IPS-NIHi7 (cell line): ENCODE data around the gene ABCG2.
"Not testable (repeated sequence)": the region's sequence is repeated elsewhere in the genome, so short reads cannot be mapped to it uniquely, and the experiment has no call there.

Experiments used
- DNase-seq: peaks from one replicate; pipeline ENCODE4 v3.0.0; 2012; ENCODE audit warnings: mixed read lengths; ENCODE audit errors: extremely low spot score

ABCG2 gene

DNA sequence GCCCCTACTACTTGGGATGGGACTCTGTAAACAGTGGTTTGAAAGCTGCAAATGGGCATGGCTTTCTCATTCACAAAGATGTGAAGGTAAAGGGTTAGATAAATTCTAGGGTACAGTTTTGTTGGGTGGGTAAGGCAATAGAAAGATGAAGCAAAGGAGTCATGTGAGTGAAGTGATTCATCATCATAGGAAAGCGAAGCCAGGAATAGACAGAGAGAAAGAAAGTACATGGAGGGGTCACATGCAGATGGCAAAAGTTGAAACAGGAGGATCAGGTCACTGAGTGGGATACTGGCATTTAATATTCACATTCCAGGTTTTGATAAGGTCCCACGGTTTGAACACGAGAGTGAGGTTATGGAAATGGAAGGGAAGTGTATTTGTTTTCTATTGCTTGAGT, 8.2 kb upstream of the ABCG2 start:
- DNase-seq = no peak

DNA sequence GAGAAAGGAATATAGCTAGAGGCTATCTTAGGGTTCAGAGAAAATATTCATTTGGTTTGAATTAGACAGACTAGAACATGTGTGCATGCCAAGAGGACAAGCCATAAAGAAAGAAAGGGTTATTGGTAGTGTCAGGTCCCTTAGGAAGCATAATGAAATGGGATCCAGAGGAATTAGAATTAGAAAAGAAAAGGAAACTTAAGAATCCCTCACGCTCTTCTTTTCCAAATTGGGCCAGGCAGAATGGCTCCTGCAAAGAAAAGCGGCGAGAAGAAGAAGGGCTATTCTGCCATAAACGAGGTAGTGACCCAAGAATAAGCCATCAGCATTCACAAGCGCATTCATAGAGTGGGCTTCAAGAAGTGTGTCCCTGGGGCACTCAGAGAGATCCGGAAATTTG, 4.9 kb upstream of the ABCG2 start:
- DNase-seq = no peak

DNA sequence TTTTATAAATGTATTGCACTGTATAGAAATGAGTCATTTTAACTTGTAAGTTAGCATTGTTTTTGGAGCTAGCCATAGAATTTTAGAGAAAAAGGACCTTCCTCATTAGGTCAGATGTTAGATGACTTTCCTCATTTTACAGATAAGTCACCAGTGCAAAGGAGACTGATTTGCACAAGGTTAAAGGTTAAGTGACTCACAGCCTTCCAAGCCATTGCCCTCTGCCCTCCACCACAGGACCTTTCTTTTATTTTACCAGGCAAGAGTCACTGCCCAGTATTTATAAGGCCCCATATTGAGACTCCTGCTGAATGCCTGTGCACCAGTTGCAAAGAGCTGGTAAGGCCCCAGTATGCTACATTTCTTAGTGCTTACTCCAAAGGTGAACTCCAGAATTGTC, 4.2 kb upstream of the ABCG2 start:
- no peak for DNase-seq

DNA sequence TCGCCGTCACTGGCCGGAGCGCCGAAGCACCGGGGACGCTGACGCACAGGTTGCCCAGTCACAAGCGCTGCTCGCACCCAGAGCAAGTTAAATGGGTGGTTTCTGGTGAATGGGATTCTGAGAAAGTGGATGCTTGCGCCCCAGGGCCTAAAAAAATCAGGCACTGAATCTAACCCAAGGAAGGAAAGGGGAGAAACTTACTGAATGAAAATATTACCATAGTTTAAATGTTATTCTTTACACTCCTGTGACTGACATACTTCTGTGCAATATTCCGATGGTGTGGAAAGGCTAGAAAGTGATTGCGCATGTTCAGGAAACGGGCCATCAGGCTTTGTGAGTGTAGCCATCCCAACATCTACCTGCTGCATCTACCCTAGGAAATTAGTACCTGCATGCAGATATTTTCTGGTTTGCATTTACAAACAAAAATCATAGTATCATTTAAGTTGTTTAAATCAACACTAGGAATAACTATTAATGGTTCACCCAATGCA, 838 bp upstream of the ABCG2 start:
- peak; percentile 59 for DNase-seq

DNA sequence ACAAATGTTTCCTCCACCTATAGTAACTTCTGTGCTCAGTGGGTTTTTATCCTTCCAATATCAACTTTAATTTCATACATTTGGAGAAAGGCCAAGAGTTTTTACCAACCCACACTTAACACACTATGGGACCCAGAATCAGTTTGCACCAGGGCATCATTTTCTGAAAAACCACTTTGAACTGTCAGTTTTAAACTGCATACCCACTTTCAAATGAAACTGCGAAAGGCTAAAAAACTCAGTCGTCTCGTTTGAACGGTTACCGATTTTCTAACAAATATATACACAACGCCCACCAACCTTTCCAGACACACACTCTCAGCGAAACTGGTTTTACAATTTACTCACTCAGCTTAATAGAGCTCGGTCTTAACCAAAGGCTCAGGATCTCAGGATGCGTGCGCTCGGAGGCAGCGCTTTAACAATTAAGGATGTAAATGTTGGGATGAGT, 376 bp downstream of the ABCG2 start:
- no peak for DNase-seq

DNA sequence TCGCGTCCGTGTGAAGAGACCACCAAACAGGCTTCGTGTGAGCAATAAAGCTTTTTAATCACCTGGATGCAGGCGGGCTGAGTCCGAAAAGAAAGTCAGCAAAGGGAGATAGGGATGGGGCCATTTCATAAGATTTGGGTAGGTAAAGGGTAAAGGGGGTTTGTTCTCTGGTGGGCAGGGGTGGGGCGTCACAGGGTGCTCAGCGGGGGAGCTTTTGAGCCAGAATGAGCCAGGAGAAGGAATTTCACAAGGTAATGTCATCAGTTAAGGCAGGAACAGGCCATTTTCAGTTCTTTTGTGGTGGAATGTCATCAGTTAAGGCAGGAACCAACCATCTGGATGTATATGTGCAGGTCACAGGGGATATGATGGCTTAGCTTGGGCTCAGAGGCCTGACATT, 6.1 kb downstream of the ABCG2 start:
- DNase-seq = not testable (repeated sequence)

DNA sequence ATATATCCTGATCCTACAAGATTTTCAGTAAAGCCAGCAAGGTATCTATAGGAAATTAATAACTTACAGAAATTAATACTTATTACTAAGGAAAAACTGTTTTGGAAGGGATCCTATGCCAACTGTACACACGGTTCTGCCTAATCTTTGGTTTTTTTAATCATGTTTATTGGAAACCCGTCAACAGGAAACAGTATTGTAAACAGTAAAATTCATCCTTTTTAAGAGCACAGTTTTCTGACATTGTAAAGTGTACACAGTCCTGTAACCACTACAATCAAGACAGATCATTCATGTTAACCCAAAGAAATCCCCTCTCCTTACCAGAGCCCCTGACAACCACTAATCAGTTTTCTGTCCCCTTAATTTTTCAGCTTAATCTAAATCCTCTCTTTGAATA, 9.9 kb downstream of the ABCG2 start:
- no peak for DNase-seq

DNA sequence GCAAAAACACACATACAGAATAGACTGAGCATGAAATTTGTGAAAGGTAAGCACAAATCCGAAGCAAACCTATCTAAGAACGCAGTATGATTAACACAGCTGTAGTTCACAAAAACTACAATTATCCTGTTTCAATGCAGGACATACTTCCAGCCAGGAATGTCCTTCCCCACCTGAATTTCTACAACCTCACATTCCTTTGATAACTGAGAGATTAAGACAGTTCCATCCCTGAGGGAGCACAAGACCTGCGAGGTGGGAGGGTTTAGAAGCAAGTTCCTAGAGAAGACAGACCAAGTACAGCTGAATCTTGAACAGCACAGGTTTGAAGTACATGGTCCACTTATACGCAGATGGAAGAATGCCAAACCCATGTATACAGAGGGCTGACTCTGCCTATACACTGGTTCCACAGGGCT, 10.6 kb downstream of the ABCG2 start:
- DNase-seq = no peak

DNA sequence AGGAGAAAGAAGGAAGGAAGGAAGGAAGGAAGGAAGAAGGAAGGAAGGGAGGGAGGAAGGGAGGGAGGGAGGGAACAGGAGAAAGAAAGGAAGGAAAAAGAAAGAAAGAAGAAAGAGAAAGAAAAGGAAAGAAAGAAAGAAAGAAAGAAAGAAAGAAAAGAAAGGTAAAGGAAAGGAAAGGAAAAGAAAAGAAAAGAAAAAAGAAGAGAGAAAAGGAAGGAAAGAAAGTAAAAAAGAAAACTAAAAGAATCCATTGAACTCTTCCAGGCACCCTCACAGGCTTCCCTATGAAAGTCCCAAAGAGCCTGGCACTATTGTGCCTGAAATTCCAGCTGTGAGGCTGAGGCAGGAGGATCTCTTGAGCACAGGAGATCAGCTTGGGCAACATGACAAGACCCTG, 11.5 kb downstream of the ABCG2 start:
- no peak for DNase-seq

DNA sequence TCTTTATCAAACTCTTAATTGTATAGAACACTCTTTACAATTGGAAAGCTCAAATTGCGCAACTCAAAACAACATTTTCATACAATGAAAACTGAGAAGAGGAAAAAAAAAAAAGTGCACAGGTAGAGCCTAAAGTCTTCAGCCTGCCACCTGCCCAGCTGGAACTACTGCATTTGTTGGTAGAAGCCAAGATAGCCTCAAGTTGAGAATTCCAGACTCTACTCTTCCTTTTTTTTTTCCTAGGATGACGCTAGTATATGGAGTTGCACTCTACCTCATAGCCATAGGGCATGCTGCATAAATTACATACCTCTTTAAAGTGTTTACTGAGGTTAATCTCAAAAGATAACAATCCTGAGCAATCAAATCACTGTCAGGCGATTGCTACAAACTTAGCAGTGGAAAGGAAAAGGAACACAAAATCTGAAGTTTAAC, 13.6 kb downstream of the ABCG2 start:
- DNase-seq = no peak

DNA sequence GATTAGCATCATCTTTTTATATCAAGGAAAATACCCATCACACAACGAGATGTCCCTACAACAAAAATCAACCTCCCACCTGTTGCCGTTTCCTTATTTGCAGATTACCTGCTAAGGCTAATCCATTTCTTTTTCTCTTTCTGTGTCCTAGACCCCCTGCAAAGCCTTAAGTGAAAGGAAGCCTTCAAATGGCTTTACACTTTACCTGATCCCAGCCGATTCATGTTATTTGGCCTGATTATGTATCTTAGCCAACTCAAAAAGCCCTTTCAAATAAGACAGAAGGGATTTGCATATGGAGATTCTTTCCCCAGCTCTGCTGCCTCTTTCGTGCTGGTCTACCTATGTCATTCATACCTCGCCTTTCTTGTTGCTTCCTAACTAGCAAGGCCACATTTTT, 14.4 kb downstream of the ABCG2 start:
- DNase-seq = no peak

DNA sequence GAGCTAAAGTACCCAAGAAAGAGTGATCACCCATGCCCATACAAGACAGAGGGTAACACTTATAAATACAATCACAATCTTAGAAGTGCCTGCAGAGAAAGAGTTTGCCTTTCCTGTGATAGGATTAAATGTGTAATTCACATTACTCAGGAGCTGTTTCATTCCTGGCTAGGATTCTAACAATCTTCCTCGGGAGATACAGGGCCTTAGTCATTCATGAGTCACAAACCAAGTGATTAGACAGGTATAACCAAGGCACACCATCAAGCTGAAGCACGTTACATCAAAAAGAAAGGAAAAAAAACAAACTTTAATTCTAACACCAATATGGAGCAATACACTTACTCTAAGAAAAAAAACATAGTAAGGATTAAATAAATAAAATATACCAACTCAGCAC, 14.9 kb downstream of the ABCG2 start:
- DNase-seq = no peak

DNA sequence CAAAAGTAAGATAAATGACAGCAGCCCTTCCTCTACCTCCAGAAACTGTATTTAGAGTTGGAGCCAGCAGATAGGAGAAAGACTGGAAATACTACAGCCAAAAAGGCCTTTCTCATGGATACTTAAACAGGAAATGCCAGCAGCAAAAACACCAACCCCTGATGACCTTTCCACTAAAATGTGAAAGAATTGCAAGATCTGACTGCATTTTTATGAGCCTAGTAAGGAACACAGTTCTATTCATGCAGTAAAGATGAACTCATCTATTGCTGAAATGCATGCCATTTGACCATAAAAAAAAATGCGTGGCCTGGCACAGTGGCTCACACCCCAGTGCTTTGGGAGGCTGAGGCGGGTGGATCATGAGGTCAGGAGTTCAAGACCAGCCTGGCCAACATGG, 19.9 kb downstream of the ABCG2 start:
- no peak for DNase-seq

DNA sequence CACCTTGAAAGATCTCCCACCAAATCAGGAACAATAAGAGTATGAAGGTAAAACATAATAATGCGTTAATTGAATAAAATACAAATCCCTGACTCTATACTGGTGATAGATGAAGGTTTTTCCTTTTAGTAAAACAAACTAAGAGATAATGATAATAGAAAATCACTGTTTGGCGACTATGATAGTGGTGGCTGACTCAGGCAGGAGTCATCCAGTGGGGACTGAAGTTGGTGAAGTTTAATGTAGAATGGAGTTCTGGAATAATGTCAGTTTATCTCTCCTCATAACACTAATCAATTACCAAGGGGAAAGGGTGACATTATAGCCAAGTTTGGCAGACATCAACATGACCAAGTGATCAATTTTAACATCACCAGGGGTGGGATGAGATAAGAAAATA, 21.3 kb downstream of the ABCG2 start:
- no peak for DNase-seq

DNA sequence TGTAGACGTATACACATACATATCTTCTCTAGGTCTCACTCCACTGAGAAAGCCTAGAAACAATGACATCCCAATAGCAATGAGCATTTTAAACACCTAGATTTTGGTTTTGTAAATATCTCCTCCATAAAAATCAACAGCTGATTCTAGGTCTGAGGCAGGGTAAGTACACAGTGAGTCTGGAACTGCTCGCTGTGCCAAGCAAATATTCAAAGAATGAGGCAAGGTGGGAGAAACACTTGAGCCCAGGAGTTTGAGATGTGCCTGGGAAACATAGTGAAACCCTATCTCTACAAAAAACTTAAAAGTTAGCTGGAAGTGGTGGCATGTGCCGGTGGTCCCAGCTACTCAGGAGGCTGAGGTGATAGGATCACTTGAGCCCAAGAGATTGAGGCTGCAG, 22.2 kb downstream of the ABCG2 start:
- no peak for DNase-seq

DNA sequence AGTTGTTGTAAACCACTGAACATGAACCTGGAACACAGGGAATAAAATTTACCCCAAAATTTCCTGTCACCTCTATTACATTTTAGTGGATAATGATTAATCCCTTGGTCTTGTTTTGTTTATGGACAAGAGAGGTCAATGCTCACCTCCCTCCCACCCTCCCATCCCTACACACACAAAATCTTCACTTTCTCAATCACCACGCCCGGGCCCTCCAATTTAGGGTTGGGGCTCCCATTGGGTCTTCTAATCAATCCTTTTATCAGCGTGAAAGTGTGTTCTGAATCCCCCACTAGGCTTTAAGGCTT, 23.1 kb downstream of the ABCG2 start:
- no peak for DNase-seq

DNA sequence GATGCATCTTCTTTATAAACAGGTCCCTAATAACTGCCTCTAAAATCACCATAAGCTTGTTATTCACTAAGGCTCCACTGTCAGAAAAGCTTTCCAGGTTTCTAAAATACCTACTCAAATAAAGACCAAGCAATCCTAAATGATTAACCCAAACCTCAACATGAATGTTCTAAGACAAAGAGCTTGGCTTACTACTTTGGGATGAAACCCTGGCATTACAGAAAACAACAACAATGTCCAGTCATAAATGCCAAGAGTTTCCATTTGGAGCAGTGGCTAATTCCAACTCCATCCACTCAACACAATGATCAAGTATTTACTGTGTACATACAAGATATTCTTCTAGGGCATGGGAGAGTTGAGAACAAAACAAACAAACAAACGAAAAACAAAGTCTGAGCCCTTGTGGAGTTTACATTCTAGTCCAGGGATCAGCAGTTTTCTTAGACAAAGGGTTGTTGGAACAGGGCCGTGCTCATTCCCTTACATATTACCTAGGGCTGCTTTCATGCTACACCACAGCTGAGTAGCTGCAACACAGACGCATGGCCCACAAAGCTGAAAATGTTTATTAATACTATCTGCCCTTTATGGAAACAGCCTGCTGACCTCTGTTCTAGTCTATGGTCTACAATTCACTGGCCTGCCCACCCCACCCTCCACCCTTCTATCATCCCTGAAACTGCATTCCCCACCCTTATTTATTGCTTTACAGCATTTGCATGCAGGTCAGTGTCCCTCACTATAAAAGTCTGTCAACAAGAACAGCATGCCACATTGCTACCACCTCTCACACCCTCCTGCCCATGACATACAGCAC, 23.7 kb downstream of the ABCG2 start:
- no peak for DNase-seq

DNA sequence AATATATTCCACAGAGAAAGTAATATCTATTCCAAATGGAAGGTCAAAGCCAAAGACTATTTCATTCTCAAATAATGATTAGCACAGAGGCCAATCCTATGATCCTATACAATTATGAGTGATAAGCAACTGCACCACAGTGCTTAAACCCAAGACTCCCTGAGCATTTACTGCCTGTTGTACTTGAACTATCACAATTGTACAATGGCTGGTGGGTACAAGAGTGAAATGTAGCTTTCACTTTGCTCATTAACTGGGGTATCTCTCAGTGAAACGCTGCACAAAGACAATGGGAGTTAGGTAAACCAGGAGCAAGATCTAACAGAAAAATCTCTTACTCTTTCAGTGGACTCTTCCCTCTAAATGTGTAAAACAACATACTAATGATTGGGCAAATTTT, 24.3 kb downstream of the ABCG2 start:
- no peak for DNase-seq

DNA sequence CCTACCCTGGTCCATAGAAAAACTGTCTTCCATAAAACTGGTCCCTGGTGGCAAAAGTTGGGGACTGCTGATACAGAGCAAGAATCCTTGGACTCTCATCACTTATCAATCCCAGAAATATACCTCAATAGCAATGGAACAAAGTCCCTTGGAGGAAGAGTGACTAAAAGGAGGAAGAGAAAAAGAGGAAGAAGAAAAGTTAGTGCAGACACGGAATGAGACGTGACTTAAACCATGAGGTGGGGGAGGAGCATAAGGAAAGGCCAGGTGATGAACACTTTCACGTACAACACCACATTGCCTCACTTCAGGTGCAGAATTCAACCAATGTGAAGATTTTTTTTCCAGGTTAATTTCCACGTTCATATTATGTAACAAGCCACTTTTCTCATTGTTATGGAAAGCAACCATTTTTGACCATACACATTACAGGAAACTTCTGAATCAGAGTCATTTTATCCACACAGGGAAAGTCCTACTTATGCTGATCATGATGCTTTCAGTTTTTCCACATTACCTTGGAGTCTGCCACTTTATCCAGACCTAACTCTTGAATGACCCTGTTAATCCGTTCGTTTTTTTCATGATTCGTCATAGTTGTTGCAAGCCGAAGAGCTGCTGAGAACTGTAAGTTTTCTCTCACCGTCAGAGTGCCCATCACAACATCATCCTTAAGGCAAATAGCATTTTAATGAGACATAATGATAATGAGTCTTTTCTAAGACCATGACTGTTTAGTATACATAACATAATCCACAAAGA, 27.7 kb downstream of the ABCG2 start:
- DNase-seq = no peak

DNA sequence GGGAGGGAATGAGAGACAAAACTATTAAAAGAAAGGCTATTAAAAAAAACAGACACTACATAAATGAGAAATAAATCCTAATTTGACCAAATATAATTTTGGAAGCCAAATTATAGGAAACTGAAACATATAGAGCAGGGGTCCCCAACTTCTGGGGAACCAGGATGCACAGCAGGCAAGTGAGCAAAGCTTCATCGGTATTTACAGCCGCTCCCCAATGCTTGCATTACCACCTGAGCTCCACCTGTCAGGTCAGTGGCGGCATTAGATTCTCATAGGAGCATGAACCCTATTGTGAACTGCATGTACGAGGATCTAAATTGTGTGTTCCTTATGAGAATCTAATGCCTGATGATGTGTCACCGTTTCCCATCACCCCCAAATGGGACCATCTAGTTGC, 28.4 kb downstream of the ABCG2 start:
- DNase-seq = no peak

DNA sequence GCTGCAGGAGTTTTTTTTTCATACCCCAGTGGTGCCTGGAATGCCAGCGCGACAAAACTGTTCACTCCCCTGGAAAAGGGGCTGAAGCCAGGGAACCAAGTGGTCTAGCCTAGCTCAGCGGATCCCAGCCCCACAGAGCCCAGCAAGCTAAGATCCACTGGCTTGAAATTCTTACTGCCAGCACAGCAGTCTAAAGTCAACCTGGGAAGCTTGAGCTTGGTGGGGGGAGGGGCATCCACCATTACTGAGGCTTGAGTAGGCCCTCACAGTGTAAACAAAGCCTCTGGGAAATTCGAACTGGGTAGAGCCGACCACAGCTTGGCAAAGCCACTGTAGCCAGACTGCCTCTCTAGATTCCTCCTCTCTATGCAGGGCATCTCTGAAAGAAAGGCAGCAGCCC, 36.2 kb downstream of the ABCG2 start:
- not testable (repeated sequence) for DNase-seq

DNA sequence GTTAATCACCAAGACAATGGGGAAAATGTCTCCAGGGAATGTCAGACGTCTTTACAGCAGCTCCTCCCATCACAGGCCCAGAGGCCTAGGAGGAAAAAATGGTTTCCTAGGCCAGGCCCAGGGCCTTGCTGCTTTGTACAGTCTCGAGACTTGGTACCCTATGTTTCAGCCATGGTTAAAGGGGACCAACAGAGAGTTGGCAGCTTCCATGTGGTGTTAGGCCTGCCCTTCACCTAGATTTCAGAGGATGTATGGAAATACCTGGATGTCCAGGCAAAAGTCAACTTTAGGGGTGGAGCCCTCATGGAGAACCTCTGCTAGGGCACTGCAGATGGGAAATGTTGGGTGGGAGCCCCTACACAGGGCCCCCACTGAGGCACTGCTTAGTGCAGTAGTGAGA, 38.5 kb downstream of the ABCG2 start:
- no peak for DNase-seq

DNA sequence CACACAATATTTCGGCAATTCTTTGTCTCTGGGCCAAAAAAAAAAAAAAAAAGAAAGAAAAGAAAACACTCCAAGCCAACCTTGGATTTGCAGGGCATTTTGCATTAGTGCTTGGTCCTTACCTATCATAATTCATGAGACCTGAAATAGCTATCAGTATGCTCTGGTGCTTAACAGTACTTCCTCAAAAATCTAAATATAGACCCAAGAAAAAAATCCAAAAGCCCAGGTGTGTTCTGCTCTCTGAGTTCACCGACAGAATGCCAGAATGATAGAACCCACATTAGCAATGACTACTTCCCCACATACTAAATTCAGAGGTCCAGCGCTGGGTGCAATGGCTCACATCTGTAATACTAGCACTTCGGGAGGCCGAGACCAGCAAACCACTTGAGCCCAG, 42.9 kb downstream of the ABCG2 start:
- no peak for DNase-seq
